Measurements from ENCODE around the gene KLHL8.

GRCh38 chr4:87118421-87118820, 102.0 kb downstream of the KLHL8 start:
- TF ChIP-seq CTCF (IDR thresholded peaks at IDR 0.05; ENCODE audit: extremely low read depth in 1 of 2, insufficient read depth in 1 of 2, low read depth in 1 of 2, low read length in 2 of 2) (no peak), MAX (IDR thresholded peaks at IDR 0.05; ENCODE audit: insufficient read depth, insufficient read length) (no peak)
